A673 (cell line): Measurements from ENCODE around the gene MALT1. TPM values are rescaled to one million over a fixed set of nuclear protein-coding genes. Genes with fewer than 3 reads are reported as not detected.

Experiments used
- BruUV-seq: library from RNA; stranded (reverse); fragments of 400-500 nt; replicated peaks from 2 replicates; lab custom pipeline; 2021; lab: Mats Ljungman, UMichigan
- CTCF ChIA-PET: fragments of 300-600 bp; sonication (Branson Sonifier 250); formaldehyde crosslinking; loops from one replicate; lab custom pipeline; 2022; ENCODE audit warnings: antibody characterized with exemption; lab: Charles Lee
- POLR2A ChIA-PET: fragments of 300-600 bp; sonication (Branson Sonifier 250); formaldehyde crosslinking; loops from one replicate; lab custom pipeline; 2022; ENCODE audit warnings: antibody characterized with exemption; ENCODE audit not compliant: low non-redundant PET; lab: Charles Lee
- DNase-seq: peaks from one replicate; pipeline ENCODE4 v3.0.0-alpha.2; 2015; ENCODE audit warnings: low spot score
- H3K27ac ChIP-seq: fragments of 200-600 bp; sonication (generic); 2 replicates; pipeline ENCODE4 v1.5.1; 2016; ENCODE audit warnings: mixed run types, low read depth, mild to moderate bottlenecking, mixed read lengths, antibody characterized with exemption, low read length; ENCODE audit not compliant: poor library complexity, severe bottlenecking
- H3K27me3 ChIP-seq: fragments of 200-600 bp; sonication (generic); replicated peaks from 2 replicates; pipeline ENCODE4 v1.6.1; 2017; ENCODE audit warnings: mixed run types, low read depth, mild to moderate bottlenecking, mixed read lengths, antibody characterized with exemption, low read length; ENCODE audit not compliant: insufficient read depth, poor library complexity
- H3K36me3 ChIP-seq: fragments of 200-600 bp; sonication (generic); 2 replicates; pipeline ENCODE4 v1.6.1; 2016; ENCODE audit warnings: mixed run types, mild to moderate bottlenecking, mixed read lengths, antibody characterized with exemption, low read length; ENCODE audit not compliant: insufficient read depth, poor library complexity, severe bottlenecking
- H3K4me1 ChIP-seq: fragments of 200-600 bp; sonication (generic); 2 replicates; pipeline ENCODE4 v1.6.1; 2017; ENCODE audit warnings: mixed run types, mild to moderate bottlenecking, mixed read lengths, antibody characterized with exemption, low read length; ENCODE audit not compliant: insufficient read depth, poor library complexity, severe bottlenecking
- H3K4me3 ChIP-seq: fragments of 200-600 bp; sonication (generic); 2 replicates; pipeline ENCODE4 v1.5.1; 2016; ENCODE audit warnings: low read depth, mixed run types, mild to moderate bottlenecking, mixed read lengths, low read length; ENCODE audit not compliant: poor library complexity, severe bottlenecking
- H3K9me3 ChIP-seq: fragments of 200-600 bp; sonication (generic); 2 replicates; pipeline ENCODE4 v1.6.1; 2016; ENCODE audit warnings: mixed run types, low read depth, mild to moderate bottlenecking, mixed read lengths, antibody characterized with exemption, low read length; ENCODE audit not compliant: poor library complexity, severe bottlenecking
- EZH2 ChIP-seq: fragments of 200-600 bp; sonication (generic); IDR thresholded peaks from 2 replicates; pipeline ENCODE4 v1.6.1; 2017; ENCODE audit warnings: borderline replicate concordance, low read depth, mild to moderate bottlenecking, mixed read lengths, antibody characterized with exemption, low read length; ENCODE audit not compliant: poor library complexity, severe bottlenecking
- intact Hi-C: fragments of 100-400 bp; cut with micrococcal nuclease; formaldehyde crosslinking; loops from one replicate; pipeline ENCODE4 v1.10.0; 2022; ENCODE audit not compliant: unreplicated experiment
- total RNA-seq: library from RNA; stranded (reverse); gene quantifications from 2 replicates; pipeline ENCODE4 v1.2.3, GENCODE V29; 2021
- TF ChIP-seq, protein P1 (sequence below): fragments of 300-800, 200-600 bp; sonication (generic); conservative IDR thresholded peaks from 2 replicates; pipeline ENCODE4 v1.5.1; 2017; ENCODE audit warnings: low read depth, mild to moderate bottlenecking, antibody characterized with exemption, low read length, moderate library complexity, mixed read lengths

Gene MALT1
- total RNA-seq, 1 experiment from 2014 or later: 23.0 TPM

- no peaks in the 10 kb centered on the region for H3K4me1 ChIP-seq
- ChIA-PET POLR2A (no interaction called here), CTCF (no interaction called here)
- no peaks in the 10 kb centered on the region for H3K36me3 ChIP-seq
- intact Hi-C loops: no loop called here
- TF ChIP-seq, protein P1, sequence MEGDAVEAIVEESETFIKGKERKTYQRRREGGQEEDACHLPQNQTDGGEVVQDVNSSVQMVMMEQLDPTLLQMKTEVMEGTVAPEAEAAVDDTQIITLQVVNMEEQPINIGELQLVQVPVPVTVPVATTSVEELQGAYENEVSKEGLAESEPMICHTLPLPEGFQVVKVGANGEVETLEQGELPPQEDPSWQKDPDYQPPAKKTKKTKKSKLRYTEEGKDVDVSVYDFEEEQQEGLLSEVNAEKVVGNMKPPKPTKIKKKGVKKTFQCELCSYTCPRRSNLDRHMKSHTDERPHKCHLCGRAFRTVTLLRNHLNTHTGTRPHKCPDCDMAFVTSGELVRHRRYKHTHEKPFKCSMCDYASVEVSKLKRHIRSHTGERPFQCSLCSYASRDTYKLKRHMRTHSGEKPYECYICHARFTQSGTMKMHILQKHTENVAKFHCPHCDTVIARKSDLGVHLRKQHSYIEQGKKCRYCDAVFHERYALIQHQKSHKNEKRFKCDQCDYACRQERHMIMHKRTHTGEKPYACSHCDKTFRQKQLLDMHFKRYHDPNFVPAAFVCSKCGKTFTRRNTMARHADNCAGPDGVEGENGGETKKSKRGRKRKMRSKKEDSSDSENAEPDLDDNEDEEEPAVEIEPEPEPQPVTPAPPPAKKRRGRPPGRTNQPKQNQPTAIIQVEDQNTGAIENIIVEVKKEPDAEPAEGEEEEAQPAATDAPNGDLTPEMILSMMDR: no peak
- TF ChIP-seq EZH2: no peak
- H3K27me3 ChIP-seq: no peaks in the 10 kb centered on the region
- BruUV-seq: no TSS peak
- H3K4me3 ChIP-seq: no peak overlapping the region
- DNase-seq: no peak
- no peak overlapping the region for H3K27ac ChIP-seq
- H3K9me3 ChIP-seq: no peaks in the 10 kb centered on the region
Observed at GRCh38 chr18:58796220-58796619, 125.0 kb downstream of the MALT1 start.

DNA sequence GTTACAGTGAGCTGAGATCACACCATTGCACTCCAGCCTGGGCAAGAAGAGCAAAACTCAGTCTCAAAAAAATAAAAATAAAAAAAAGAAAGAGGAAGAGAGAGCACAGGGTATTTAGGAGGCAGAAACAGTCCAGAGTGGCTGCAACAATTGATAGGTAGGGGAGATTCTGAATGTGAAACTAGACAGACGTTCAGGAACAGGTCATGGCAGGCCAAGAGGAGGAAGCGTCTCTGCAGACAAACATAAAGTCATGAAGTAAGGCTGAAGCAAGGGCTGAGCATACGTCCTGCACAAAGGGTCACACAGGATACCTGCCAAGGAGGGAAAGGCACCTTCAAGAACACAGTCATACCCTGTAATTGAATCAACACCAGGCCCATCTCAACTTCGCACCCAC lies 129.3 kb downstream of the MALT1 start:
- CTCF ChIA-PET: no interaction called here
- DNase-seq: no peak
- POLR2A ChIA-PET: interaction anchor here (0.7 kb wide), 1 partner anchor 64 kb away, joined by 6 read pairs; the partner anchor contains the start of gene ZNF532

DNA sequence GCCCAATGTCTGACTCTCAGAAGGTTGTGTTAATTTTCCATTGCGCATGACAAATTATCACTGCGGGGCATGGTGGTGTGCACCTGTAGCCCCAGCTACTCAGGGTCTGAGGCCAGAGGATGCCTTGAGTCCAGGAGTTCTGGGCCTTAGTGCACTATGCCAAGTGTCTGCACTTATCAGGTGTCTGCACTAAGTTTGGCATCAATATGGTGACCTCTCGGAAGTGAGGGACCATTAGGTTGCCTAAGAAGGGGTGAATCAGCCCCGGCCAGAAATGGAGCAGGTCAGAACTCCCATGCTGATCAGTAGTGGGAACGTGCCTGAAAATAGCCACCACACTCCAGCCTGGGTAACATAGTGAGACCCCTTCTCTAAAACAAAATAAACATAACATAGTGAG lies 131.7 kb downstream of the MALT1 start:
- H3K36me3 ChIP-seq: no peaks in the 10 kb centered on the region
- no peaks in the 10 kb centered on the region for H3K9me3 ChIP-seq
- peaks cover 10% of the 10 kb centered on the region for H3K4me1 ChIP-seq
- no peak overlapping the region for H3K4me3 ChIP-seq
- H3K27ac ChIP-seq: no peak overlapping the region
- H3K27me3 ChIP-seq: no peaks in the 10 kb centered on the region
- DNase-seq: no peak
- ChIA-PET CTCF (interaction anchor here (0.7 kb wide), 1 partner anchor 111 kb away, joined by 5 read pairs; no protein-coding TSS in a partner anchor), POLR2A (no interaction called here)
- no TSS peak for BruUV-seq
- intact Hi-C loops: no loop called here
- TF ChIP-seq EZH2: no peak
- TF ChIP-seq, protein P1: no peak

More for the DNA sequence above, 129.3 kb downstream of the MALT1 start:
- no peak overlapping the region for H3K4me3 ChIP-seq
- H3K36me3 ChIP-seq: no peaks in the 10 kb centered on the region
- H3K27ac ChIP-seq: no peak overlapping the region
- no peaks in the 10 kb centered on the region for H3K9me3 ChIP-seq
- peaks cover 6% of the 10 kb centered on the region for H3K4me1 ChIP-seq
- intact Hi-C loops: no loop called here
- no peak for TF ChIP-seq EZH2
- TF ChIP-seq, protein P1: no peak
- H3K27me3 ChIP-seq: no peaks in the 10 kb centered on the region
- BruUV-seq: no TSS peak
